ENCODE results near the gene ANTXR1. TPM values are rescaled to one million over a fixed set of nuclear protein-coding genes. Genes with fewer than 3 reads are reported as not detected.
A peak's percentile ranks its signal among the peaks of the same experiment; 100 is the strongest.

The ANTXR1 gene
- total RNA-seq, 1 experiment from 2014 or later: 181 TPM

DNA sequence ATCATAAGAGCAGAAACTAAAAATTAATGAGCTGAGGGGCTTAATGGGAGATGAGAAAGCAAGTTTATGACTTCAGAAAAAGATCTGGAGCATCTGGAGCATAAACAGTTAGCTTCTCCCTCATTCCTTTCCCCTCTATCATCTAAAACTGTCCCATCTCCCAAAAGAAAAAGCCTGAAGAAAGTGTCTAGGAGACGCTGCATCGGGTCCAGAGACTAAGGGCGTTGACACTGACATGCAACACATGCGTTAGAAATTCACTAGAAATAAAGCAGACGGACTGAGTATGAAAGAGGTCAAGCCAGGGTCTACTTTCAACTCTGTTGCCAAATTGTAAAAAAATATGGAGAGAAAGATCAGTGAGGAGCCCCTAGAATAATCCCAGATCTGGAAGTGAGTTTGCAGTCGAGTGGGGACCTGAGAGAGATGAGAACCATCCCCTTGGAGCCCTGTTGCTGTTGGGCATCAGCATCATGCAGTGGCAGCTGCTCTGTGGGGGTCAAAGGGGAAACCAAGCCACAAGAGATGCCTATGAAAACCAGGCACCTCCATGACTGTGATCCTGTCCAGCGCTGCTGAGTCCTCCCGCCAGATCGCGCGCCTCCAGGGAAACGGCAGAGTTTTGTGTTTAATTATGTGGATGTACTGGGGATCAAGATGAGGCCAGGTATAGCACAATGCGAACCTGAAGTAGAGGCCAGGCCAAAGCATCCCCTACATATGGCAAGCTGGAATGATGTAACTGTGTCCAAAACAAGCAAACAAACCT is 13.9 kb downstream of the ANTXR1 start:
- Histone ChIP-seq H3K4me1 (ENCODE audit: insufficient read depth, low read length, poor library complexity, severe bottlenecking) (peaks cover 25% of the 10 kb centered on the region), H3K27me3 (replicated peaks; ENCODE audit: insufficient read depth, low read depth, low read length, poor library complexity) (no peaks in the 10 kb centered on the region), H3K27ac (ENCODE audit: low read depth, low read length, poor library complexity, severe bottlenecking) (no peak overlapping the region), H3K36me3 (ENCODE audit: insufficient read depth, low read length, poor library complexity, severe bottlenecking) (peaks cover 6% of the 10 kb centered on the region), H3K9me3 (ENCODE audit: low read depth, low read length, poor library complexity, severe bottlenecking) (peaks cover 11% of the 10 kb centered on the region), H3K4me3 (ENCODE audit: low read depth, low read length, poor library complexity, severe bottlenecking) (no peak overlapping the region)
- no peak for DNase-seq (ENCODE audit: low spot score)
- TF ChIP-seq, protein P1, sequence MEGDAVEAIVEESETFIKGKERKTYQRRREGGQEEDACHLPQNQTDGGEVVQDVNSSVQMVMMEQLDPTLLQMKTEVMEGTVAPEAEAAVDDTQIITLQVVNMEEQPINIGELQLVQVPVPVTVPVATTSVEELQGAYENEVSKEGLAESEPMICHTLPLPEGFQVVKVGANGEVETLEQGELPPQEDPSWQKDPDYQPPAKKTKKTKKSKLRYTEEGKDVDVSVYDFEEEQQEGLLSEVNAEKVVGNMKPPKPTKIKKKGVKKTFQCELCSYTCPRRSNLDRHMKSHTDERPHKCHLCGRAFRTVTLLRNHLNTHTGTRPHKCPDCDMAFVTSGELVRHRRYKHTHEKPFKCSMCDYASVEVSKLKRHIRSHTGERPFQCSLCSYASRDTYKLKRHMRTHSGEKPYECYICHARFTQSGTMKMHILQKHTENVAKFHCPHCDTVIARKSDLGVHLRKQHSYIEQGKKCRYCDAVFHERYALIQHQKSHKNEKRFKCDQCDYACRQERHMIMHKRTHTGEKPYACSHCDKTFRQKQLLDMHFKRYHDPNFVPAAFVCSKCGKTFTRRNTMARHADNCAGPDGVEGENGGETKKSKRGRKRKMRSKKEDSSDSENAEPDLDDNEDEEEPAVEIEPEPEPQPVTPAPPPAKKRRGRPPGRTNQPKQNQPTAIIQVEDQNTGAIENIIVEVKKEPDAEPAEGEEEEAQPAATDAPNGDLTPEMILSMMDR (conservative IDR thresholded peaks at IDR 0.05; ENCODE audit: low read depth, low read length): no peak
- POLR2A ChIA-PET (ENCODE audit: low non-redundant PET): no interaction called here
- CTCF ChIA-PET: no interaction called here
- BruUV-seq (replicated peaks): no TSS peak
- intact Hi-C loops (cut with micrococcal nuclease; ENCODE audit: unreplicated experiment): no loop called here

DNA sequence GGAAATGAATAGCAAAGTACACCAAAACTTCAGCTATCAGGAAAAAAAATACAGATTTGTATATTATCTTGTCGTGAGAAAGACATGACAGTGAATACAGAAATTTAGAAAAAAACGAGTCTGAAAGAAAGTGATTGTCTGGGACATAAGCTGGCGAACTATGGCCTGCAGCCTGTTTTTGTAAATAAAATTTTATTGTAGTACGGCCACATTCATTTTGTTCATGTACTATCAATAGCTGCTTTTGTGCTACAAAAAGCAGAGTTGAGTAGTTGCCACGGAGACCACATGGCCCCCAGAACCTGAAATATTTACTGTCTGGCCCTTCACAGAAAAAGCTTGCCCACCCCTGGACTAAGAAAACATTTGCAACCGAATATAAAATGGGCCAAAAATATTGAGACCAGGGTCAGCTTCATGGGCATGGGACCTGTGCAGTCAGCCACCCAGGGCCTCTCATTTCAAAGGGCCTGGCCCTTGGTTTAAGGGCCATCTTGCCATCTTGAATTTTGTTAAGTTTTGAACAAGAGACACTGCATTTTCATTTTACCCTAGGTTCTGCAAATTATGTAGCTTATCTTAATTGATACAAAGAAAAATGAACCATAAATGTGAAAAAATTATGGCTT is 17.9 kb downstream of the ANTXR1 start:
- CTCF ChIA-PET: no interaction called here
- DNase-seq (ENCODE audit: low spot score): no peak
- Histone ChIP-seq H3K36me3 (ENCODE audit: insufficient read depth, low read length, poor library complexity, severe bottlenecking) (peaks cover 6% of the 10 kb centered on the region), H3K9me3 (ENCODE audit: low read depth, low read length, poor library complexity, severe bottlenecking) (peaks cover 11% of the 10 kb centered on the region), H3K4me3 (ENCODE audit: low read depth, low read length, poor library complexity, severe bottlenecking) (no peak overlapping the region), H3K4me1 (ENCODE audit: insufficient read depth, low read length, poor library complexity, severe bottlenecking) (peaks cover 42% of the 10 kb centered on the region), H3K27ac (ENCODE audit: low read depth, low read length, poor library complexity, severe bottlenecking) (peak overlapping the region; percentile 40), H3K27me3 (replicated peaks; ENCODE audit: insufficient read depth, low read depth, low read length, poor library complexity) (no peaks in the 10 kb centered on the region)
- no TSS peak for BruUV-seq (replicated peaks)
- TF ChIP-seq EZH2 (IDR thresholded peaks at IDR 0.05; ENCODE audit: borderline replicate concordance, low read depth, low read length, poor library complexity, severe bottlenecking): no peak
- TF ChIP-seq, protein P1 (conservative IDR thresholded peaks at IDR 0.05; ENCODE audit: low read depth, low read length): no peak
- intact Hi-C loops (cut with micrococcal nuclease; ENCODE audit: unreplicated experiment): no loop called here
- POLR2A ChIA-PET (ENCODE audit: low non-redundant PET): interaction anchor here (0.7 kb wide), 1 partner anchor 94 kb away, joined by 3 read pairs; no protein-coding TSS in a partner anchor

DNA sequence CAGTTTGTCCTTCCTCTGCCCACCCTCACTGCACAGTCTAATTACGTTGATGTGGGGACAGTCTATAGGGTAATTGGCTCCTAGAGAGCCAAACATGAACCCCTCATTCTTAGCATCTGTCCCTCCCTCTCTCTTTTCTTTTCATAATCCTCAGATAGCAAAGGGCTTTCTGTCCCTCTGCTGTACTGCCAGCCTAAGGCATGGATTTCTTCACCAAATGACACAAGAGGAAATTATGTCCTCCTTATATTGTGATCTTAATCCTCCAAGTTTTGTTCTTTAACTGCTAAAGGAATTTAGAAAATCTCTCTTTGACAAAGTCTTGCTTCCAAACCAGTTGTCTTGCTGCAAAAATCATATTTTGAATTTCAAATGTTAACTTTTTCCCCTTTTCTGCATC is 18.5 kb downstream of the ANTXR1 start:
- no TSS peak for BruUV-seq (replicated peaks)
- no peak overlapping the region for H3K4me3 ChIP-seq (ENCODE audit: low read depth, low read length, poor library complexity, severe bottlenecking)

More for the DNA sequence above, 18.5 kb downstream of the ANTXR1 start:
- ChIA-PET POLR2A (ENCODE audit: low non-redundant PET) (interaction anchor here (0.7 kb wide), 1 partner anchor 94 kb away, joined by 3 read pairs; no protein-coding TSS in a partner anchor), CTCF (no interaction called here)
- Histone ChIP-seq H3K9me3 (ENCODE audit: low read depth, low read length, poor library complexity, severe bottlenecking) (peaks cover 11% of the 10 kb centered on the region), H3K36me3 (ENCODE audit: insufficient read depth, low read length, poor library complexity, severe bottlenecking) (peaks cover 6% of the 10 kb centered on the region), H3K27me3 (replicated peaks; ENCODE audit: insufficient read depth, low read depth, low read length, poor library complexity) (no peaks in the 10 kb centered on the region), H3K4me1 (ENCODE audit: insufficient read depth, low read length, poor library complexity, severe bottlenecking) (peaks cover 42% of the 10 kb centered on the region), H3K27ac (ENCODE audit: low read depth, low read length, poor library complexity, severe bottlenecking) (no peak overlapping the region)
- intact Hi-C loops (cut with micrococcal nuclease; ENCODE audit: unreplicated experiment): no loop called here
- no peak for DNase-seq (ENCODE audit: low spot score)
- TF ChIP-seq EZH2 (IDR thresholded peaks at IDR 0.05; ENCODE audit: borderline replicate concordance, low read depth, low read length, poor library complexity, severe bottlenecking): no peak
- TF ChIP-seq, protein P1 (conservative IDR thresholded peaks at IDR 0.05; ENCODE audit: low read depth, low read length): no peak

All from A673 (cell line).